ENCODE measurements around the gene ATP8A1.

ATP8A1 gene

GRCh38 chr4:42636645-42636949, 20.3 kb downstream of the ATP8A1 start:
- no peak for DNase-seq (ENCODE audit: low read depth)
- H3K4me3 ChIP-seq (ENCODE audit: low read depth, low read length) = no peak overlapping the region
- TF ChIP-seq CTCF (conservative IDR thresholded peaks at IDR 0.05; ENCODE audit: low read depth, low read length) = no peak

- H3K4me3 ChIP-seq (ENCODE audit: low read depth, low read length) = no peak overlapping the region
- no peak for DNase-seq (ENCODE audit: low read depth)
- TF ChIP-seq CTCF (conservative IDR thresholded peaks at IDR 0.05; ENCODE audit: low read depth, low read length) = no peak
These were observed 23.1 kb downstream of the ATP8A1 start for GRCh38 chr4:42633605-42634388.

GRCh38 chr4:42632653-42633382, 24.1 kb downstream of the ATP8A1 start:
- no peak for TF ChIP-seq CTCF (conservative IDR thresholded peaks at IDR 0.05; ENCODE audit: low read depth, low read length)
- no peak for DNase-seq (ENCODE audit: low read depth)
- no peak overlapping the region for H3K4me3 ChIP-seq (ENCODE audit: low read depth, low read length)

GRCh38 chr4:42630908-42631307, 26.0 kb downstream of the ATP8A1 start:
- H3K4me3 ChIP-seq (ENCODE audit: low read depth, low read length) = no peak overlapping the region
- TF ChIP-seq CTCF (conservative IDR thresholded peaks at IDR 0.05; ENCODE audit: low read depth, low read length) = no peak
- DNase-seq (ENCODE audit: low read depth) = no peak

GRCh38 chr4:42628740-42629139, 28.2 kb downstream of the ATP8A1 start:
- no peak overlapping the region for H3K4me3 ChIP-seq (ENCODE audit: low read depth, low read length)
- no peak for TF ChIP-seq CTCF (conservative IDR thresholded peaks at IDR 0.05; ENCODE audit: low read depth, low read length)
- no peak for DNase-seq (ENCODE audit: low read depth)

GRCh38 chr4:42627885-42628646, 28.8 kb downstream of the ATP8A1 start:
- no peak for TF ChIP-seq CTCF (conservative IDR thresholded peaks at IDR 0.05; ENCODE audit: low read depth, low read length)
- no peak overlapping the region for H3K4me3 ChIP-seq (ENCODE audit: low read depth, low read length)
- no peak for DNase-seq (ENCODE audit: low read depth)
